ENCODE measurements around the gene TMEM132D.

DNA sequence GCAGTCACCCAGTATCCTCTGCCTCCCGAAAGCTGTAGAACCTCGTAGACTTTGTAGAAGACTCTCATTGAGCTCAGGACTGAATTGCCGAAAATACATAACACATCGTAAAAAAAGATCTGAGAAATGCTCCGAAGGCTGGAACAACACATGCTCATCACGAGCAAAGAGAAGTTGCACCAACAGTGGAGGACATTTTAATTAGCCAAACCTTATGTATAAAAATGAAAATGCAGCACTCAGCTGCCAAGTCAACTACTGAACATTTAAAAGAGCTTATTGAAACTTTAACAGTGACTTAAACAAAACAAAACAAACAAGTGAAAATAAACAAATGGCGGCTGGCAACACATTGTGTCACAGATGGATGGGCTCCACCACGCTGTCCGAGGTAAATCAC, 519.9 kb downstream of the TMEM132D start:
- TF ChIP-seq, protein P1, sequence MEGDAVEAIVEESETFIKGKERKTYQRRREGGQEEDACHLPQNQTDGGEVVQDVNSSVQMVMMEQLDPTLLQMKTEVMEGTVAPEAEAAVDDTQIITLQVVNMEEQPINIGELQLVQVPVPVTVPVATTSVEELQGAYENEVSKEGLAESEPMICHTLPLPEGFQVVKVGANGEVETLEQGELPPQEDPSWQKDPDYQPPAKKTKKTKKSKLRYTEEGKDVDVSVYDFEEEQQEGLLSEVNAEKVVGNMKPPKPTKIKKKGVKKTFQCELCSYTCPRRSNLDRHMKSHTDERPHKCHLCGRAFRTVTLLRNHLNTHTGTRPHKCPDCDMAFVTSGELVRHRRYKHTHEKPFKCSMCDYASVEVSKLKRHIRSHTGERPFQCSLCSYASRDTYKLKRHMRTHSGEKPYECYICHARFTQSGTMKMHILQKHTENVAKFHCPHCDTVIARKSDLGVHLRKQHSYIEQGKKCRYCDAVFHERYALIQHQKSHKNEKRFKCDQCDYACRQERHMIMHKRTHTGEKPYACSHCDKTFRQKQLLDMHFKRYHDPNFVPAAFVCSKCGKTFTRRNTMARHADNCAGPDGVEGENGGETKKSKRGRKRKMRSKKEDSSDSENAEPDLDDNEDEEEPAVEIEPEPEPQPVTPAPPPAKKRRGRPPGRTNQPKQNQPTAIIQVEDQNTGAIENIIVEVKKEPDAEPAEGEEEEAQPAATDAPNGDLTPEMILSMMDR (IDR thresholded peaks at IDR 0.05; ENCODE audit: low read depth, low read length), result no peak
- TF ChIP-seq POLR2A (IDR thresholded peaks at IDR 0.05; ENCODE audit: extremely low read depth, insufficient read length), result no peak
